SK-N-SH treated with all-trans-retinoic acid at 6 μM for 48 hours (cell line): ENCODE data around the gene CLEC18C.
"Not testable (repeated sequence)": the region's sequence is repeated elsewhere in the genome, so short reads cannot be mapped to it uniquely, and the experiment has no call there.

Source experiments
- ARNTL ChIP-seq: fragments of 450-650 bp; formaldehyde crosslinking; IDR thresholded peaks from 2 replicates; pipeline ENCODE4 v1.5.0; 2020; ENCODE audit warnings: low read depth, mild to moderate bottlenecking, moderate library complexity, borderline replicate concordance
- BACH2 ChIP-seq: fragments of 250-450 bp; sonication (Bioruptor Pico); IDR thresholded peaks from 2 replicates; pipeline ENCODE4 v1.9.0; 2021; ENCODE audit warnings: mild to moderate bottlenecking, borderline replicate concordance
- CSDC2 ChIP-seq: fragments of 250-450 bp; sonication (Bioruptor Pico); IDR thresholded peaks from 2 replicates; pipeline ENCODE4 v1.5.0; 2020; ENCODE audit warnings: mild to moderate bottlenecking, moderate library complexity
- GLIS3 ChIP-seq: fragments of 250-450 bp; sonication (Bioruptor Pico); IDR thresholded peaks from 2 replicates; pipeline ENCODE4 v1.5.0; 2020; ENCODE audit warnings: mild to moderate bottlenecking, moderate library complexity
- PATZ1 ChIP-seq: fragments of 250-450 bp; sonication (Bioruptor Pico); IDR thresholded peaks from 2 replicates; pipeline ENCODE4 v1.8.0; 2020; ENCODE audit warnings: mild to moderate bottlenecking, moderate library complexity, borderline replicate concordance
- RARB ChIP-seq: fragments of 250-450 bp; sonication (Bioruptor Pico); IDR thresholded peaks from 2 replicates; pipeline ENCODE4 v1.8.0; 2021; ENCODE audit warnings: mild to moderate bottlenecking, moderate library complexity
- TCF4 ChIP-seq: fragments of 250-450 bp; sonication (Bioruptor Pico); IDR thresholded peaks from 2 replicates; pipeline ENCODE4 v1.8.0; 2021; ENCODE audit warnings: mild to moderate bottlenecking, moderate library complexity, borderline replicate concordance
- TOX ChIP-seq: fragments of 250-450 bp; sonication (Bioruptor Pico); IDR thresholded peaks from 2 replicates; pipeline ENCODE4 v1.8.0; 2021; ENCODE audit warnings: mild to moderate bottlenecking, moderate library complexity, borderline replicate concordance

- not testable (repeated sequence) for TF ChIP-seq RARB (CRISPR knock-in tag); TCF4 (CRISPR knock-in tag); GLIS3 (CRISPR knock-in tag); PATZ1 (CRISPR knock-in tag); TOX (CRISPR knock-in tag); ARNTL (CRISPR knock-in tag); BACH2 (CRISPR knock-in tag); CSDC2
Observed at GRCh38 chr16:70173212-70173837, at the start of gene CLEC18C.
